Left ventricle myocardium inferior (tissue), 1 donor: ENCODE data around the gene LUM. TPM values are rescaled to one million over a fixed set of nuclear protein-coding genes. Genes with fewer than 3 reads are reported as not detected.
A peak's percentile ranks its signal among the peaks of the same experiment; 100 is the strongest.

Experiments
- DNase-seq: peaks from one replicate; pipeline ENCODE4 v3.0.0-alpha.2; 2020
- H3K27ac ChIP-seq: fragments of 200-600 bp; replicated peaks from 2 replicates; pipeline ENCODE4 v1.8.0; 2021
- H3K27me3 ChIP-seq: fragments of 200-600 bp; 2 replicates; pipeline ENCODE4 v1.8.0; 2021; ENCODE audit warnings: low read depth
- H3K36me3 ChIP-seq: fragments of 200-600 bp; 2 replicates; pipeline ENCODE4 v1.8.0; 2021
- H3K4me1 ChIP-seq: fragments of 200-600 bp; 2 replicates; pipeline ENCODE4 v1.8.0; 2021
- H3K4me3 ChIP-seq: fragments of 200-600 bp; 2 replicates; pipeline ENCODE4 v1.8.0; 2021; ENCODE audit warnings: mild to moderate bottlenecking, moderate library complexity
- H3K9me3 ChIP-seq: fragments of 200-600 bp; replicated peaks from 2 replicates; pipeline ENCODE4 v1.8.0; 2021
- CTCF ChIP-seq: fragments of 200-600 bp; IDR thresholded peaks from 2 replicates; pipeline ENCODE4 v1.8.0; 2021; ENCODE audit warnings: antibody characterized with exemption, mild to moderate bottlenecking, borderline replicate concordance
- intact Hi-C: fragments of 100-400 bp; cut with micrococcal nuclease; formaldehyde crosslinking; loops from one replicate; pipeline ENCODE4 v1.11.0; 2022
- total RNA-seq: library from RNA; stranded (reverse); fragmentation: NEBNext Ultra II Directional; extraction: Animal tissue kit (Norgen Biotek cat#: 25700); gene quantifications from one replicate; pipeline ENCODE4 v1.2.1, GENCODE V29; 2021
- donor health status: DM: no; HTN: yes; CAD: no; lungs with severe emphysema.

LUM gene
- total RNA-seq, 1 donor from 2014 or later = 115 TPM

GRCh38 chr12:91099341-91099740 lies 12.0 kb downstream of the LUM start:
- DNase-seq = no peak
- H3K36me3 ChIP-seq = no peaks in the 10 kb centered on the region
- H3K27ac ChIP-seq = peak overlapping the region; percentile 30
- no peaks in the 10 kb centered on the region for H3K4me1 ChIP-seq
- no peak overlapping the region for H3K4me3 ChIP-seq
- peaks cover 11% of the 10 kb centered on the region for H3K9me3 ChIP-seq
- intact Hi-C loops = no loop called here
- TF ChIP-seq CTCF = no peak
- no peaks in the 10 kb centered on the region for H3K27me3 ChIP-seq

- no peaks in the 10 kb centered on the region for H3K4me1 ChIP-seq
- peaks cover 11% of the 10 kb centered on the region for H3K9me3 ChIP-seq
- H3K27me3 ChIP-seq = no peaks in the 10 kb centered on the region
- DNase-seq = no peak
- no peak overlapping the region for H3K4me3 ChIP-seq
- intact Hi-C loops = no loop called here
- no peak for TF ChIP-seq CTCF
- no peaks in the 10 kb centered on the region for H3K36me3 ChIP-seq
- peak overlapping the region; percentile 30 for H3K27ac ChIP-seq
Measured at GRCh38 chr12:91098941-91099340, 12.4 kb downstream of the LUM start.

- no peak for DNase-seq
- no peak overlapping the region for H3K4me3 ChIP-seq
- H3K27ac ChIP-seq = no peak overlapping the region
- H3K36me3 ChIP-seq = no peaks in the 10 kb centered on the region
- intact Hi-C loops = no loop called here
- no peak for TF ChIP-seq CTCF
- H3K4me1 ChIP-seq = no peaks in the 10 kb centered on the region
- no peaks in the 10 kb centered on the region for H3K27me3 ChIP-seq
- peaks cover 11% of the 10 kb centered on the region for H3K9me3 ChIP-seq
Measured at GRCh38 chr12:91098461-91098860, 12.8 kb downstream of the LUM start.

- intact Hi-C loops = no loop called here
- Histone ChIP-seq H3K36me3 (no peaks in the 10 kb centered on the region), H3K4me1 (no peaks in the 10 kb centered on the region), H3K9me3 (peaks cover 28% of the 10 kb centered on the region), H3K27me3 (no peaks in the 10 kb centered on the region), H3K27ac (no peak overlapping the region), H3K4me3 (no peak overlapping the region)
- no peak for DNase-seq
- TF ChIP-seq CTCF = no peak
Measured at GRCh38 chr12:91094957-91095356, 16.3 kb downstream of the LUM start.

- DNase-seq = no peak
- H3K4me3 ChIP-seq = no peak overlapping the region
- no peaks in the 10 kb centered on the region for H3K27me3 ChIP-seq
- TF ChIP-seq CTCF = no peak
- H3K4me1 ChIP-seq = no peaks in the 10 kb centered on the region
- H3K27ac ChIP-seq = no peak overlapping the region
- intact Hi-C loops = no loop called here
- peaks cover 36% of the 10 kb centered on the region for H3K9me3 ChIP-seq
- no peaks in the 10 kb centered on the region for H3K36me3 ChIP-seq
Measured at GRCh38 chr12:91094032-91094662, 17.1 kb downstream of the LUM start.
